Measurements from ENCODE around the gene DENND4A.

DENND4A gene

DNA sequence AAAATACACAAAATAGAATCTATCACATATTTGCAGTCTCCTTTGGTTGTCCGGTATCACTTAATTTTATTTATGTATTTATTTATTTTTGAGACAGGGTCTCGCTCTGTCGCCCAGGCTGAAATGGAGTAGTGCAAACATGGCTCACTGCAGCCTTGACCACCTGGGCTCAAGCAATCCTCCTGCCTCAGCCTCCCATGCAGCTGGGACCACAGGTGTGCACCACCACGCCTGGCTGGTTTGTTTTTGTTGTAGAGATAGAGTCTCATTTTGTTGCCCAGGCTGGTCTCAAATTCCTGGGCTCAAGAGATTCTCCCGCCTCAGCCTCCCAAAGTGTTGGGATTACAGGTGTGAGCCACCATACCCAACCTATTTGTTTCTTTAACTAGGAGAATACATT, 33.9 kb downstream of the DENND4A start:
- Histone ChIP-seq H3K4me3 (ENCODE audit: low read depth in 1 of 2, low read length in 2 of 2) (no peak overlapping the region), H3K27me3 (ENCODE audit: insufficient read depth, low read length, poor library complexity) (no peaks in the 10 kb centered on the region), H3K27ac (ENCODE audit: low read length) (no peak overlapping the region), H3K4me1 (ENCODE audit: insufficient read depth, low read length) (no peaks in the 10 kb centered on the region), H3K36me3 (ENCODE audit: insufficient read depth, low read length) (no peaks in the 10 kb centered on the region), H3K9ac (ENCODE audit: low read depth, low read length) (no peak overlapping the region), H2AFZ (ENCODE audit: low read depth, low read length) (no peak overlapping the region), H3K9me3 (ENCODE audit: insufficient read depth, low read length, severe bottlenecking) (no peaks in the 10 kb centered on the region), H3K4me2 (ENCODE audit: insufficient read depth, low read length) (no peak overlapping the region), H3K79me2 (ENCODE audit: insufficient read depth, low read length) (0 out of 2 replicates have a peak, but pooled peaks cover 4% of the 10 kb centered on the region), H4K20me1 (ENCODE audit: insufficient read depth, low read length) (no peaks in the 10 kb centered on the region)
- no peak for TF ChIP-seq EZH2 (IDR thresholded peaks at IDR 0.05; ENCODE audit: borderline replicate concordance, low read depth, low read length, severe bottlenecking)
- TF ChIP-seq CTCF (IDR thresholded peaks at IDR 0.05; ENCODE audit: borderline replicate concordance, extremely low read depth, low read length, poor library complexity, severe bottlenecking) = no peak
- ATAC-seq (ENCODE audit: insufficient read depth, low read depth) (no peak), DNase-seq (no peak)

DNA sequence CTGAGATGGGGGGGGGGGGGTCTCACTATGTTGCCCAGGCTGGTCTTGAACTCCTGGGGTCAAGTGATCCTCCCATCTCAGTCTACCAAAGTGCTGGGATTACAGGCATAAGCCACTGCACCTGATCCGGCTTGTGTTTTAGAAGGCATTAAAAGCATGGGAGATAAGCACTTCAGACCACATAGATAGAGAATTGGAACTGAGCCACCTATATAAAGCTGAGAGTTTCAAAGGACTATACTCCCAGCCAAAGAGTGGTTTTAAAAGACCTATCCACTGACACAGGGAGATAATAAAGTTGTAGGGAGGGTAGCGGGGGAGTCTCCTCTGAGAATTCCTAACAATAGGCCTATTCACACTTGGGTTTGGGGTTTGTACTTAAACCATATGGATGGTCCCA, 34.8 kb downstream of the DENND4A start:
- Histone ChIP-seq H3K9ac (ENCODE audit: low read depth, low read length) (no peak overlapping the region), H2AFZ (ENCODE audit: low read depth, low read length) (no peak overlapping the region), H3K36me3 (ENCODE audit: insufficient read depth, low read length) (no peaks in the 10 kb centered on the region), H3K79me2 (ENCODE audit: insufficient read depth, low read length) (no peaks in the 10 kb centered on the region), H3K27me3 (ENCODE audit: insufficient read depth, low read length, poor library complexity) (no peaks in the 10 kb centered on the region), H3K4me3 (ENCODE audit: low read depth in 1 of 2, low read length in 2 of 2) (no peak overlapping the region), H3K27ac (ENCODE audit: low read length) (no peak overlapping the region), H3K4me2 (ENCODE audit: insufficient read depth, low read length) (no peak overlapping the region), H3K4me1 (ENCODE audit: insufficient read depth, low read length) (no peaks in the 10 kb centered on the region), H4K20me1 (ENCODE audit: insufficient read depth, low read length) (no peaks in the 10 kb centered on the region), H3K9me3 (ENCODE audit: insufficient read depth, low read length, severe bottlenecking) (no peaks in the 10 kb centered on the region)
- no peak for TF ChIP-seq EZH2 (IDR thresholded peaks at IDR 0.05; ENCODE audit: borderline replicate concordance, low read depth, low read length, severe bottlenecking)
- no peak for TF ChIP-seq CTCF (IDR thresholded peaks at IDR 0.05; ENCODE audit: borderline replicate concordance, extremely low read depth, low read length, poor library complexity, severe bottlenecking)
- DNase-seq (no peak), ATAC-seq (ENCODE audit: insufficient read depth, low read depth) (no peak)

GRCh38 chr15:65752151-65752700, 39.9 kb downstream of the DENND4A start:
- Histone ChIP-seq H3K27me3 (ENCODE audit: insufficient read depth, low read length, poor library complexity) (no peaks in the 10 kb centered on the region), H3K79me2 (ENCODE audit: insufficient read depth, low read length) (no peaks in the 10 kb centered on the region), H3K4me2 (ENCODE audit: insufficient read depth, low read length) (no peak overlapping the region), H3K9me3 (ENCODE audit: insufficient read depth, low read length, severe bottlenecking) (no peaks in the 10 kb centered on the region), H2AFZ (ENCODE audit: low read depth, low read length) (no peak overlapping the region), H3K36me3 (ENCODE audit: insufficient read depth, low read length) (no peaks in the 10 kb centered on the region), H3K4me1 (ENCODE audit: insufficient read depth, low read length) (no peaks in the 10 kb centered on the region), H4K20me1 (ENCODE audit: insufficient read depth, low read length) (no peaks in the 10 kb centered on the region), H3K27ac (ENCODE audit: low read length) (no peak overlapping the region), H3K4me3 (ENCODE audit: low read depth in 1 of 2, low read length in 2 of 2) (no peak overlapping the region), H3K9ac (ENCODE audit: low read depth, low read length) (no peak overlapping the region)
- DNase-seq (no peak), ATAC-seq (ENCODE audit: insufficient read depth, low read depth) (no peak)
- TF ChIP-seq EZH2 (IDR thresholded peaks at IDR 0.05; ENCODE audit: borderline replicate concordance, low read depth, low read length, severe bottlenecking) (no peak), CTCF (IDR thresholded peaks at IDR 0.05; ENCODE audit: borderline replicate concordance, extremely low read depth, low read length, poor library complexity, severe bottlenecking) (no peak)

- Histone ChIP-seq H4K20me1 (ENCODE audit: insufficient read depth, low read length) (no peaks in the 10 kb centered on the region), H3K4me2 (ENCODE audit: insufficient read depth, low read length) (no peak overlapping the region), H3K4me1 (ENCODE audit: insufficient read depth, low read length) (no peaks in the 10 kb centered on the region), H3K36me3 (ENCODE audit: insufficient read depth, low read length) (no peaks in the 10 kb centered on the region), H3K9ac (ENCODE audit: low read depth, low read length) (no peak overlapping the region), H3K27ac (ENCODE audit: low read length) (no peak overlapping the region), H3K27me3 (ENCODE audit: insufficient read depth, low read length, poor library complexity) (no peaks in the 10 kb centered on the region), H2AFZ (ENCODE audit: low read depth, low read length) (no peak overlapping the region), H3K9me3 (ENCODE audit: insufficient read depth, low read length, severe bottlenecking) (no peaks in the 10 kb centered on the region), H3K79me2 (ENCODE audit: insufficient read depth, low read length) (no peaks in the 10 kb centered on the region), H3K4me3 (ENCODE audit: low read depth in 1 of 2, low read length in 2 of 2) (no peak overlapping the region)
- ATAC-seq (ENCODE audit: insufficient read depth, low read depth) = no peak
- DNase-seq = no peak
- TF ChIP-seq CTCF (IDR thresholded peaks at IDR 0.05; ENCODE audit: borderline replicate concordance, extremely low read depth, low read length, poor library complexity, severe bottlenecking) (no peak), EZH2 (IDR thresholded peaks at IDR 0.05; ENCODE audit: borderline replicate concordance, low read depth, low read length, severe bottlenecking) (no peak)
Measured at GRCh38 chr15:65751431-65751830, 40.7 kb downstream of the DENND4A start.
